Mucosa of stomach (tissue), 1 donor: ENCODE measurements around the gene MAP2K3.

ENCODE experiments used
- H3K27me3 ChIP-seq: one replicate; pipeline ENCODE4 v1.7.0; 2013; ENCODE audit warnings: mild to moderate bottlenecking, low read length; ENCODE audit not compliant: control insufficient read depth, insufficient read depth
- H3K36me3 ChIP-seq: one replicate; pipeline ENCODE4 v1.7.0; 2013; ENCODE audit warnings: low read length; ENCODE audit not compliant: control insufficient read depth, insufficient read depth
- H3K4me1 ChIP-seq: one replicate; pipeline ENCODE4 v1.7.0; 2013; ENCODE audit warnings: mild to moderate bottlenecking, low read length; ENCODE audit not compliant: control insufficient read depth, insufficient read depth
- H3K4me3 ChIP-seq: one replicate; pipeline ENCODE4 v1.7.0; 2013; ENCODE audit warnings: low read length
- H3K9ac ChIP-seq: one replicate; pipeline ENCODE4 v1.7.0; 2013; ENCODE audit warnings: mild to moderate bottlenecking, low read length, moderate library complexity
- H3K9me3 ChIP-seq: one replicate; pipeline ENCODE4 v1.7.0; 2013; ENCODE audit warnings: mild to moderate bottlenecking, low read length, moderate library complexity; ENCODE audit not compliant: control insufficient read depth
- donor health status: Pancreatic carcinoma.

Gene MAP2K3

DNA sequence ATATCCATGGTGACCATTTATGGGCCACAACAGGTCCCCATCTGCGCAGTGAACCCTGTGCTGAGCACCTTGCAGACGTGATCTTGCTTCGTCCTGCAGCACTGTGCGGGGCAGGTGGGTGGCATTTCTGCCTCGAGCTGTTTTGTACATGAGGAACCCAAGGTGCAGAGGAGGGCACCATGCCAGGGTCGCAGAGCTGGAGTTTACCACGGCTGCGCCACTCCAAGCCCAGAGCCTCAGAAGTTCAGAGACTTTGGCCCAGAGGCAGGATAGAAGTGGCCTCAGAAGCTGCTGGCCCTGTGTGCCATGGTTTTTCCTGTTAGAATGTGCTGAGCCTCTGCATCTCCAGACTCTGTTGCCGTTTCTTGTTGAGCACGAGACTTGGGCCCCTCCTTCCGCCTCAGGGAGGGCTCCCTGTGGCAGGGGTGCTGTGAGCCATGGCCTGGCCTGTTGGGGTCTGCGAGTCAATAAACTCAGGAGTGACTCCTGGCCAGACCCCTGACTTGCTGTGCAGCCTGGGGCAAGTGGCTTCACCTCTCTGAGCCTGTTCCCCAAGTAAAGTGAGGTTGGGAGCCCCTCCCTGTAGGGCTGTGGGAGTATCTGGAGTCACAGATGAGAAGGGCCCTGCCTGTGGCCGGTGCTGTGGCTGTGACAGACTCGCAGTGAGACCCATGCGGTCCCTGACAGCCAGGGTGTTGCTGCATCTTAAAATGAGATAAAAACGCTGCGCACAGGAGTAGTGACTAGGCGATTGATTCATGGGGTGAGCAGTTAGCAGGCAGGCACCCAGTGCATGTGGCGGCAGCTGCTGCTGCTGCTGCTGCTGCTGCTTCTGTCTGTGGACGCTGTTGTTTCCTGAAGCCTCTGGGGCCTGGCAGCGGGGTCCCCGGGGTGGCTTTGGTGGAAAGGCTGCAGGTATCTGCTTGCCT lies 11.8 kb downstream of the MAP2K3 start:
- peaks cover 14% of the 10 kb centered on the region for H3K36me3 ChIP-seq
- H3K9me3 ChIP-seq: no peaks in the 10 kb centered on the region
- H3K4me3 ChIP-seq: no peak overlapping the region
- no peaks in the 10 kb centered on the region for H3K27me3 ChIP-seq
- peaks cover 9% of the 10 kb centered on the region for H3K4me1 ChIP-seq
- H3K9ac ChIP-seq: no peak overlapping the region

- no peaks in the 10 kb centered on the region for H3K9me3 ChIP-seq
- peaks cover 9% of the 10 kb centered on the region for H3K4me1 ChIP-seq
- no peaks in the 10 kb centered on the region for H3K27me3 ChIP-seq
- H3K4me3 ChIP-seq: no peak overlapping the region
- peaks cover 15% of the 10 kb centered on the region for H3K36me3 ChIP-seq
- no peak overlapping the region for H3K9ac ChIP-seq
Observed at GRCh38 chr17:21297026-21297520, 12.6 kb downstream of the MAP2K3 start.

DNA sequence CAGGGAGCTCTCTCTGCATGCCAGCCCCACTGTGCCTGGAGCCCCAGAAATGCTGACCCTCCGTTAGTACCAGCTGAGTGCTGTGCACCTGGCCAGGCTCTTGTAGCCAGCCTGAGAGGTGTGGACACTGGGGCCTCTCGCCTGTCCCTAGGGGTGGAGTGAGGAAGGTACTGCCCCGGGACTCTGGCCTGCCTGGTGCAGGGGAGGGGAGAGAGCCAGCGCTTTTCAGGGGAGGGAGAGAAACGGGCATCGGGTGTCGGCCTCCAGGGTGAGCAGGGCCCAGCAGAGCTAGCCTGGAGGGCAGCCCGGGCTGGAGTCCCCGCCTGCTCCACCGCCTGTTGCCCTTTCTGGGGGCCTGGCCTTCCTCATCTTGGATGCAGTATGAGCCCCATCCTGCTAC lies 13.1 kb downstream of the MAP2K3 start:
- peaks cover 9% of the 10 kb centered on the region for H3K4me1 ChIP-seq
- H3K36me3 ChIP-seq: peaks cover 15% of the 10 kb centered on the region
- no peak overlapping the region for H3K9ac ChIP-seq

DNA sequence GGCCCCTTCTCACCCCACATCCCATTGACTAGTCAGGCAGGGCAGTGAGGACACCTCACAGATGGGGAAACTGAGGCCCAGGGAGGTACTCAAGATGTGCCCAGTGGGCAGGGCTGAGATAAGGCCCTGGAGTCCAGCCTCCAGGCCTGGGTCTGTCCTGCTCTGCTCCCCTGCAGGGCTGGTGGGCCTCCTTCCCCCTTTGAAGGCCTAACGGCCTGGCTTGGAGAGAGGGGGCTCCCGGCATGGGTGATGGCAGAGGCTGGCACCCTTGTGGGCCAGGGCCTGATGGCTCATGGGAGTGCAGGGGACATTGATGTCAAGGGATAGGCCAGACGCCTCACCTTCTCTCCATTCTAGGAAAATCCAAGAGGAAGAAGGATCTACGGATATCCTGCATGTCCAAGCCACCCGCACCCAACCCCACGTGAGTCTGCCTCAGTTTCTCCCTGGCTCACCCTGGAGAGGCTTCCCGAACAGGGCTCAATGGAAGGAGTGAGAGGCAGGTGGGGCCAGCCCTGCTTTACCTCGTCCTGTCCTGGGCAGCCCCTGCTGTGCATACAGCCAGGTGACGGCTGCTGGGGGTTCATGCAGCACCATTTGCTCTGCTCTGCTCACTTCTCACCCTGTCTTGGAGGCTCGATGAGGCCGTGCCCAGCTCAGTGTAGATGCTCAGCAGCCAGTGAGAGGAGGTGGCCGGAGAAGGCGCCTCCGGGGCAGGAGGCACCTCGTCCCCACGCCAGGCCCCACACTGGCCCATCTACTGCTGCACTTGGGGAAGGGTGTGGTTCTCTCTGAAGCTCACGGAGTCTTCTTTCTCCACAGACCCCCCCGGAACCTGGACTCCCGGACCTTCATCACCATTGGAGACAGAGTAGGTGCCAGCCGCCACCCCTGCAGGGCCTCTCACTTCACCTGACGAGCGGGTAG lies 13.8 kb downstream of the MAP2K3 start:
- no peak overlapping the region for H3K9ac ChIP-seq

More for the DNA sequence above, 13.1 kb downstream of the MAP2K3 start:
- Histone ChIP-seq H3K4me3 (no peak overlapping the region), H3K27me3 (no peaks in the 10 kb centered on the region), H3K9me3 (no peaks in the 10 kb centered on the region)

DNA sequence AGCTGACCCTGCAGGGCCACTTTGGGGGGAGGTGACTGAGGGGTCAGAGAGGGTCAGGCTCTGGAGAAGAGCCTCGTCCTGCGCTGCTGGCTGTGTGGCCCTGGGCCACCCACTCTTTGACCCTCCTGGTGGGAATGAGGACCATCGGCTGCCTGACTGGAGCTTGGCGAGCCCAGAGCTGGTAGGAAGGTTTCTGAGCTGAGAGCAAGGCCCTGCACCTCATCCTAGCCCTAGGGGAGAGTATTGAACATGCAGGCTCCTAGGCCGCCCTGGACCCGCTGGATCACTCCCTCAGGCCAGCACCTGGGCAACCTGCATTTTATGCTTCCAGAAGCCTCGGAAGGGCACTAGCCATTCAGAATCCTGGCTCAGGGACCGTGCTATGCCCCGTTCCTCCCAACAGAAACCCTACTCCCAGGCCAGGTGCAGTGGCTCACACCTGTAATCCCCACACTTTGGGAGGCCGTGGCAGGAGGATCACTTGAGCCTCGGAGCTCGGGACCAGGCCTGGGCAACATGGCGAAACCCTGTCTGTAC lies 14.5 kb downstream of the MAP2K3 start:
- peaks cover 9% of the 10 kb centered on the region for H3K4me1 ChIP-seq
- no peaks in the 10 kb centered on the region for H3K27me3 ChIP-seq
- H3K4me3 ChIP-seq: no peak overlapping the region
- no peaks in the 10 kb centered on the region for H3K9me3 ChIP-seq
- H3K36me3 ChIP-seq: peaks cover 15% of the 10 kb centered on the region
- no peak overlapping the region for H3K9ac ChIP-seq

More for the DNA sequence above, 13.8 kb downstream of the MAP2K3 start:
- Histone ChIP-seq H3K36me3 (peaks cover 15% of the 10 kb centered on the region), H3K4me1 (peaks cover 9% of the 10 kb centered on the region), H3K4me3 (no peak overlapping the region), H3K27me3 (no peaks in the 10 kb centered on the region), H3K9me3 (no peaks in the 10 kb centered on the region)

GRCh38 chr17:21299981-21300600 lies 15.6 kb downstream of the MAP2K3 start:
- Histone ChIP-seq H3K9ac (no peak overlapping the region), H3K4me3 (no peak overlapping the region), H3K4me1 (peaks cover 1% of the 10 kb centered on the region), H3K9me3 (no peaks in the 10 kb centered on the region), H3K36me3 (peaks cover 15% of the 10 kb centered on the region), H3K27me3 (no peaks in the 10 kb centered on the region)

GRCh38 chr17:21300601-21301571 lies 16.4 kb downstream of the MAP2K3 start:
- H3K27me3 ChIP-seq: no peaks in the 10 kb centered on the region
- no peak overlapping the region for H3K9ac ChIP-seq
- peaks cover 15% of the 10 kb centered on the region for H3K36me3 ChIP-seq
- H3K4me1 ChIP-seq: no peaks in the 10 kb centered on the region
- no peaks in the 10 kb centered on the region for H3K9me3 ChIP-seq
- no peak overlapping the region for H3K4me3 ChIP-seq

DNA sequence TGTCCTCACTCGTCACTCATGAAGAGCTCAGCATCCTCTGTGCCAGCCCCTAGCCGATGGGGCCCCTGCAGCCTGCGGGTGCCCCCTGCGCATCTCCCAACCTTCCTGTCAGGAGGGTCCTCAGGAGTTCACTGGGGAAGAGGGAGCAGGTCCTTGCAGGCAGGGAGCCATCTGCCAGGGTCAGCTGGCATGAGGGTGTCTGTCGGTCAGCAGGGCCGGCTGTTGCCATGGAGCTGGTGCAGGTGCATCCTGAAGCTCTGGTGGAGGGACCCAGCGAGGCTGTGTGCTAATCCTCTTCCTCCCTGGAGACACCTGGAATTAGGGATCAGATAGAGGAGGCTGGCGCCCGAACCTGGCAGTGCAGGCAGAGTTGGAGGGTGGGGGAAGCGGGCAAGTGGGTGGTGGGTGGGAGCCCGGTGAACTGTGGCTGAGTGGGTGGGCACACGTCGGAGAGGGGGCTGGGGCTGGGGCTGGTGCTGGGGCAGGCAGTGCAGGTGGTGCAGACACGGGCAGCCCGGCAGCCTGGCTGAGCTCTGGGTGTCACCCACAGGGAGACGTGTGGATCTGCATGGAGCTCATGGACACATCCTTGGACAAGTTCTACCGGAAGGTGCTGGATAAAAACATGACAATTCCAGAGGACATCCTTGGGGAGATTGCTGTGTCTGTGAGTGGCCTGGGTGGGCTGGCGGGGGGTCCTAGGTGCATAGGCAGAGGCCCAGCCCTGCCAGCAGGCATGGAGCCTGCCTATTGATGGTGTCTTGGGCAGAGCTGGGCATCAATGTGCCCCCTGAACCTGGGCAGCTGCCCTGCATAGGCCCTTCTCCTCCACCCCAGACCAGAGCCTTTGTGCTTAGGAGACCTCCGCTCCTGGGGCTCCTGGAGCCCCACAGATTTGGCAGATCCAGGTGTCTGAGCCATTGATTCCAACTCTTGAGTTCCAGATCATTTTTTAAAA lies 17.4 kb downstream of the MAP2K3 start:
- H3K4me3 ChIP-seq: no peak overlapping the region
- no peak overlapping the region for H3K9ac ChIP-seq
- peaks cover 15% of the 10 kb centered on the region for H3K36me3 ChIP-seq
- H3K9me3 ChIP-seq: no peaks in the 10 kb centered on the region
- no peaks in the 10 kb centered on the region for H3K27me3 ChIP-seq
- H3K4me1 ChIP-seq: no peaks in the 10 kb centered on the region

- Histone ChIP-seq H3K36me3 (peaks cover 15% of the 10 kb centered on the region), H3K27me3 (no peaks in the 10 kb centered on the region), H3K9ac (no peak overlapping the region)
Observed at GRCh38 chr17:21302711-21303425, 18.4 kb downstream of the MAP2K3 start.

More at GRCh38 chr17:21302711-21303425, 18.4 kb downstream of the MAP2K3 start:
- no peak overlapping the region for H3K4me3 ChIP-seq
- no peaks in the 10 kb centered on the region for H3K4me1 ChIP-seq
- H3K9me3 ChIP-seq: no peaks in the 10 kb centered on the region
